ENCODE results near the gene WRAP73.
A peak's percentile ranks its signal among the peaks of the same experiment; 100 is the strongest.
"Not testable (repeated sequence)": the region's sequence is repeated elsewhere in the genome, so short reads cannot be mapped to it uniquely, and the experiment has no call there.

Gene WRAP73

GRCh38 chr1:3626025-3626424, 23.9 kb downstream of the WRAP73 start:
- TF ChIP-seq CTCF (IDR thresholded peaks at IDR 0.05; ENCODE audit: extremely low read depth, missing control alignments) = no peak
- DNase-seq (ENCODE audit: low spot score) = no peak

- no peak for TF ChIP-seq CTCF (IDR thresholded peaks at IDR 0.05; ENCODE audit: extremely low read depth, missing control alignments)
- DNase-seq (ENCODE audit: low spot score) = no peak
Observed at GRCh38 chr1:3625151-3625907, 24.6 kb downstream of the WRAP73 start.

- peak; percentile 100 for DNase-seq (ENCODE audit: low spot score)
- no peak for TF ChIP-seq CTCF (IDR thresholded peaks at IDR 0.05; ENCODE audit: extremely low read depth, missing control alignments)
Observed at GRCh38 chr1:3624200-3625136, 25.4 kb downstream of the WRAP73 start, which contains the start of gene TPRG1L. TPRG1L (plus strand) TSS chr1:3625015; CDS start chr1:3625073, 58 bp downstream.

DNA sequence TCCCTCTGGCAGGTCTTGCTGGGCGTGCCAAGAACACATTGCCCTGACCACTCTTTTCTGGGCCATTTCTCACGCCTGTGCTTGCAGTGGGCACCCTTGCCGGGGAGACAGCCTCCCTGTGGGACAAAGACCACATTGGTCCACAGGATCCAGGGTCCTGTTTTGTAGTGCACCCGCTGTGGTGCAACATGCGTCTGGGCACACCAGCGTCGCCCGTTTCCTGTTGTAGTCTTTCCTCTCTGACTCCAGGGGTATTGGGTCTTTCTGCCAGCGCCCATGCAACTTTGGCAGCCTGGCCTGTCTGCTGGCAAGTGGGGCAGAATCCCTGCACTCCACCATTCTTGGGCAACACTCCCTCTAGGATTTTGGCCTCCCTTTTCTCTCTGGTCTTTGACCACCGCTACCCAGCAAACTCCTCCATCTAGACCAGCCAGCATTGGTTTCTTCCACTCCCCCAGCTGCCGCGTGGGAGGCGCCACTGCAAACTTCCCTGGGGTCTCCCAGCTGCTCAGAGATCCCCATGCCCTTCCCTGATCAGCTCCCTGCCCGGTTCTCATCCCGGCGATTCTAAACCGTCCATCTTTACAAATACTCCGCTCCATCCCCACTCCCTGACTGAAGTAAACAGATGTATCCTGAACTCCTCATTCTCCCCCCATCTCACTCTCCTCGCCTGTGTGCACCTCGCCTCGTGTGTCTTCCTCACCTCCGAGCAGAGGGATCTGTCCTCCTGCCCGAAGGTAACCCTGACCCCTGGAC, 26.3 kb downstream of the WRAP73 start:
- no peak for DNase-seq (ENCODE audit: low spot score)
- TF ChIP-seq CTCF (IDR thresholded peaks at IDR 0.05; ENCODE audit: extremely low read depth, missing control alignments) = no peak

DNA sequence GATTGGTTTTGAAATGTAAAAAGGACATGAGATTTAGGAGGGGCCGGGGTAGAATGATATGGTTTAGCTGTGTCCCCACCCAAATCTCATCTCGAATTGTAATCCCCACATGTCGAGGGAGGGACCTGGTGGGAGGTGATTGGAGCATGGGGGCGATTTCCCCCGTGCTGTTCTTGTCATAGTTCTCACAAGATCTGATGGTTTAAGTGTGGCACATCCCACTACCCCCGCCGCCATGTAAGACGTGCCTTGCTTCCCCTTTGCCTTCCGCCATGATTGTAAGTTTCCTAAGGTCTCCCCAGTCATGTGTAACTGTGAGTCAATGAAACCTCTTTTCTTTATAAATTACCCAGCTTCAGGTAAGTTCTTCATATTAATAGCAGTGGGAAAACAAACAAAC, 27.8 kb downstream of the WRAP73 start:
- DNase-seq (ENCODE audit: low spot score) = not testable (repeated sequence)

DNA sequence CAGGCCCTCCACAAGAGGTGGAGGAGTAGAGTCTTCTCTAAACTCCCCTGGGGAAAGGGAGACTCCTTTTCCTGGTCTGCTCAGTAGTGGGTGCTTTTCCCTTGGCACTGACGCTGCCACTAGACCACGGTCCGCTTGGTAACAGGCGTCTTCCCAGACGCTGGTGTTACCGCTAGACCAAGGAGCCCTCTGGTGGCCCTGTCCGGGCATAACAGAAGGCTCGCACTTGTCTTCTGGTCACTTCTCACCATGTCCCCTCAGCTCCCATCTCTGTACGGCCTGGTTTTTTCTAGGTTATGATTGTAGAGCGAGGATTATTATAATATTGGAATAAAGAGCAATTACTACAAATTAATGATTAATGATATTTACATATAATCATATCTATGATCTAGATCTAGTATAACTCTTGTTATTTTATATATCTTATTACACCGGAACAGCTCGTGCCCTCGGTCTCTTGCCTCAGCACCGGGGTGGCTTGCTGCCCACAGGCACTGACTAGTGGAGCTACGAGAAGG, 28.7 kb downstream of the WRAP73 start:
- peak; percentile 9 for TF ChIP-seq CTCF (IDR thresholded peaks at IDR 0.05; ENCODE audit: extremely low read depth, missing control alignments)
- not testable (repeated sequence) for DNase-seq (ENCODE audit: low spot score)

DNA sequence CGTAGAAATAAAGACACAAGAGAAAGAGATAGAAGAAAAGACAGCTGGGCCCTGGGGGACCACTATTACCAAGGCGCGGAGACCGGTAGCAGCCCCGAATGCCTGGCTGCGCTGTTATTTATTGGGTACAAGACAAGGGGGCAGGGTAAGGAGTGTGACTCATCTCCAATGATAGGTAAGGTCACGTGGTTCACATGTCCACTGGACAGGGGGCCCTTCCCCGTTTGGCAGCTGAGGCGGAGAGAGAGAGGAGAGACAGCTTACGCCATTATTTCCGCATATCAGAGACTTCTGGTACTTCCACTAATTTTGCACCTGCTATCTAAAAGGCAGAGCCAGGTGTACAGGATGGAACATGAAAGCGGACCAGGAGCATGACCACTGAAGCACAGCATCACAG, 29.2 kb downstream of the WRAP73 start:
- no peak for DNase-seq (ENCODE audit: low spot score)
- TF ChIP-seq CTCF (IDR thresholded peaks at IDR 0.05; ENCODE audit: extremely low read depth, missing control alignments) = no peak
